GM12801 (cell line): Measurements from ENCODE around the gene LIN37.

Experiments
- TF ChIP-seq, protein P1 (sequence below): IDR thresholded peaks from one replicate; pipeline ENCODE4 v1.5.1; 2011; ENCODE audit warnings: control low read depth; ENCODE audit not compliant: insufficient read length; ENCODE audit errors: extremely low read depth

LIN37 gene

DNA sequence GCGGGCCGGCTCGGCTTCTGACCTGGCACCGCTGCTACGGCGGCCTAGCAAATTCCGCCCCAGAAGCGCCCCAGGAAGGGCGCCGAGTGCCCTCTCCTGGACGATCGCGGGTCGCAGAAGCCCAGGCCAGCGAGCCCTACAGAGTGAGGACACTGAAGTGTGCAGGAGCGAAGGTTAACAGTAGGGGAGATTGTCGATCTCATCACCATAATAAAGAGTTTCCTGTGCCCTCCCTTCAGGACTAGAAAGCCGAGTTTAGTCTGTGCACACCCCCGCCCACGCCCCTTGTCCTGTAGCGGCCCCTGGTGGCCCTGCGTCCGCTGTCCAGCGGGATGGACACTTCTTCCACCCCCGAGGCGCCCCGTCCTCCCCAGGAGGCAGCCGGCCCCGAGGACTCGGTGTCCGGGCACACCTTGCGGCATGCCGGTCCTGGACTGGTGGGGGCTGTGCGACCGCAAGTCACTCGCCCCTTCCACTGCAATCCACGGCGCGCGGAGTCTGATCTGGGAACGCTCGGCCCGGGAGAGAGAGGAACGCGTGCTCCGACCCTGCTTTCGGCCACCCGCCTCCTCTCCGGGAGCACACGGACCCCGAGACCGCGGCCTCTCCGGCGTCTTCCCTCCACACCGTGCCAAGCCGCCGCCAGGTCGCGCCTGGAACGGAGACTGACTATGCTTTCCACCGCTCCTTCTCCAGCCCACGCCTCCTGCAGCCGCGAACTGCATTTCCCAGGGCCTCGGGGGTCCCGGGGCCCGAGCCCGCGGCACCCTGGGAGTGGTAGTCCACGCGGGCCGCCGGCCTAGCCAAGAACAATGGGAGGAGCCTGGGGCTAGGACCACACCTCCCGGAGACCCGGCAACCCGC lies 31.3 kb upstream of the LIN37 start:
- TF ChIP-seq, protein P1, sequence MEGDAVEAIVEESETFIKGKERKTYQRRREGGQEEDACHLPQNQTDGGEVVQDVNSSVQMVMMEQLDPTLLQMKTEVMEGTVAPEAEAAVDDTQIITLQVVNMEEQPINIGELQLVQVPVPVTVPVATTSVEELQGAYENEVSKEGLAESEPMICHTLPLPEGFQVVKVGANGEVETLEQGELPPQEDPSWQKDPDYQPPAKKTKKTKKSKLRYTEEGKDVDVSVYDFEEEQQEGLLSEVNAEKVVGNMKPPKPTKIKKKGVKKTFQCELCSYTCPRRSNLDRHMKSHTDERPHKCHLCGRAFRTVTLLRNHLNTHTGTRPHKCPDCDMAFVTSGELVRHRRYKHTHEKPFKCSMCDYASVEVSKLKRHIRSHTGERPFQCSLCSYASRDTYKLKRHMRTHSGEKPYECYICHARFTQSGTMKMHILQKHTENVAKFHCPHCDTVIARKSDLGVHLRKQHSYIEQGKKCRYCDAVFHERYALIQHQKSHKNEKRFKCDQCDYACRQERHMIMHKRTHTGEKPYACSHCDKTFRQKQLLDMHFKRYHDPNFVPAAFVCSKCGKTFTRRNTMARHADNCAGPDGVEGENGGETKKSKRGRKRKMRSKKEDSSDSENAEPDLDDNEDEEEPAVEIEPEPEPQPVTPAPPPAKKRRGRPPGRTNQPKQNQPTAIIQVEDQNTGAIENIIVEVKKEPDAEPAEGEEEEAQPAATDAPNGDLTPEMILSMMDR: no peak

DNA sequence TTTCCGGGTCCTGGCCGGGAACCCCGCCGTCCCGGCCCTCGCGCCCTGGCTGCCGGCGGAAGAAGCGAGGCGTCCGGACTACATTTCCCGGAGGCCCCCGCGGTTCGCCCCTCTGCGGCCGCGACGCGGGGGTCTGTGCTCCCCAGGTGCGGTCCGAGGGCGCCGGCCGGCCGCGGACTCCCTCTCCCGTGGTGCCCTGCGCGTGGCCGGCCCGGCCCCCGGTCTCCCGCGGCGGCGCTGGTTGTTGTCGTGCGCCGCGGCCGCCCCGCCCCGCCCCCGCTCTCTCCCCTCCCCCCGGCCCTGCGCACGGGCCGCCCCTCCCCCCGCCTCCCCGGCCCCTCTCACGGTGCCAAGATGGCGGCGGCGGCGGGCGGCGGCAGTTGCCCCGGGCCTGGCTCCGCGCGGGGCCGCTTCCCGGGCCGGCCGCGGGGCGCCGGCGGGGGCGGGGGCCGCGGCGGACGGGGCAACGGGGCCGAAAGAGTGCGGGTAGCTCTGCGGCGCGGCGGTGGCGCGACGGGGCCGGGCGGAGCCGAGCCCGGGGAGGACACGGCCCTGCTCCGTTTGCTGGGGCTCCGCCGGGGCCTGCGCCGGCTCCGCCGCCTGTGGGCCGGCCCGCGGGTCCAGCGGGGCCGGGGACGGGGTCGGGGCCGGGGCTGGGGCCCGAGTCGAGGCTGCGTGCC lies 30.6 kb upstream of the LIN37 start, which contains the start of gene KMT2B:
Gene KMT2B, plus strand, starts transcription at position 339 of the 680 bp plus-strand sequence. Its CDS starts 16 bp downstream, at position 355.
- TF ChIP-seq, protein P1: no peak

DNA sequence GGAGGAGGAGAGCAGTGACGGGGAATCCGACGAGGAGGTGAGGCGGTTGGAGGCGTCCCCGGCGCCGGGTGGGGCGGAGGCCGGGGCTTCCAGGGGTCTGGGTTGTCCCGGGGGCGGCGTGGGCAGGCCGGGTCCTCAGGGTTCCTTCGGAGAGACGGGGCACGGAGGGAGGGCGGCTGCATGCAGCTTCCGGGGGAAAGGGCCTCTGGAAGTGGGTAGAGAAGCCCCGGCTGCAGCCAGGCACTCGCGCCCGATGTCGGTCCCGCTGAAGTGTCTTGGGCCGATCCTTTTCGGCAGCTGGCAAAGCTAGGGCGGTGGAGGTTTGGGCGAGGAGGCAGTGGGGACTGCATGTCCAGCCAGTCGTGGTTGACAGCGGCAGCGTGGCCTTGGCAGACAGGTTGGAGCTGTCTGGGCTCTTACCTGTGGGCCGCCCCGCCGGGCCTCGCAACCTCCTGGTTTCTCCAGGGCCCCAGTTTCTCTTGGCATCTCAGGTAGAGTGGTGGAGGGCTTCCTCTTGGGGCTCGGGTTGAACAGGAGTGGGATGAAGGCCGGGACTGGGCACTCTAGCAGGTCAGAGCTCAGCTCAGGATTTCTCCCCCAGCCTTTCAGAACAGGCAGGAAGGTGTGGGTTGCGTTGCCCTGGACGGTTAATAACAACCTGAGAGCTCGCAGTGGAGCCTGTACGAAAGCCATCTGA lies 29.9 kb upstream of the LIN37 start:
- TF ChIP-seq, protein P1: no peak

DNA sequence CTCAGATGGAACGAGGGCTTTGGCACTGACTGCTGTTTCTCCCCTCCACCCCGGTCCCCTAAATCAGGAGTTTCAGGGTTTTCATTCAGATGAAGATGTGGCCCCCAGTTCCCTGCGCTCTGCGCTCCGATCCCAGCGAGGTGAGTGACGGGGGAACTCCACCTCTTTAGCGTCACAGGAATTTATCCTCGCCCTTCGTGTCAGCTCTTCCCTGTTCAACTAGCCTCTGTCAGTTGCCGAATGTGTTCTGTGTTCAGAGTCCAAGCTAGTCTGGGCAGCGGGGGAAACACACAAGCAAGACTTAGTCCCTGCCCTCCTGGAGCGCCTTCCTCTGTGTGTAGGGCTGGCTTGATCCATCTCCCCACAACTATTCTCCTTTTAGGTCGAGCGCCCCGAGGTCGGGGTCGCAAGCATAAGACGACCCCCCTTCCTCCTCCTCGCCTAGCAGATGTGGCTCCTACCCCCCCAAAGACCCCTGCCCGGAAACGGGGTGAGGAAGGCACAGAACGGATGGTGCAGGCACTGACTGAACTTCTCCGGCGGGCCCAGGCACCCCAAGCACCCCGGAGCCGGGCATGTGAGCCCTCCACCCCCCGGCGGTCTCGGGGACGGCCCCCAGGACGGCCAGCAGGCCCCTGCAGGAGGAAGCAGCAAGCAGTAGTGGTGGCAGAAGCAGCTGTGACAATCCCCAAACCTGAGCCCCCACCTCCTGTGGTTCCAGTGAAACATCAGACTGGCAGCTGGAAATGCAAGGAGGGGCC lies 28.8 kb upstream of the LIN37 start:
- TF ChIP-seq, protein P1: no peak

DNA sequence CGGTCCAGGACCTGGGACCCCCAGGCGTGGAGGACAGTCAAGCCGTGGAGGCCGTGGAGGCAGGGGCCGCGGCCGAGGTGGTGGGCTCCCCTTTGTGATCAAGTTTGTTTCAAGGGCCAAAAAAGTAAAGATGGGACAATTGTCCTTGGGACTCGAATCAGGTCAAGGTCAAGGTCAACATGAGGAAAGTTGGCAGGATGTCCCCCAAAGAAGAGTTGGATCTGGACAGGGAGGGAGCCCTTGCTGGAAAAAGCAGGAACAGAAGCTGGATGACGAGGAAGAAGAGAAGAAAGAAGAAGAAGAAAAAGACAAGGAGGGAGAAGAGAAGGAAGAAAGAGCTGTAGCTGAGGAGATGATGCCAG lies 28.2 kb upstream of the LIN37 start:
- TF ChIP-seq, protein P1: no peak

DNA sequence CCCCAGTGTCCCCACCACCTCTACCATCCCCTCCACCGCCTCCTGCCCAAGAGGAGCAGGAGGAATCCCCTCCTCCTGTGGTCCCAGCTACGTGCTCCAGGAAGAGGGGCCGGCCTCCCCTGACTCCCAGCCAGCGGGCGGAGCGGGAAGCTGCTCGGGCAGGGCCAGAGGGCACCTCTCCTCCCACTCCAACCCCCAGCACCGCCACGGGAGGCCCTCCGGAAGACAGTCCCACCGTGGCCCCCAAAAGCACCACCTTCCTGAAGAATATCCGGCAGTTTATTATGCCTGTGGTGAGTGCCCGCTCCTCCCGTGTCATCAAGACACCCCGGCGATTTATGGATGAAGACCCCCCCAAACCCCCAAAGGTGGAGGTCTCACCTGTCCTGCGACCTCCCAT lies 27.7 kb upstream of the LIN37 start:
- TF ChIP-seq, protein P1: no peak
